Thoracic aorta (tissue), 2 donors: ENCODE measurements around the gene B2M. TPM values are rescaled to one million over a fixed set of nuclear protein-coding genes. Genes with fewer than 3 reads are reported as not detected.
"Not testable (repeated sequence)": the region's sequence is repeated elsewhere in the genome, so short reads cannot be mapped to it uniquely, and the experiment has no call there.

Experiments
- ATAC-seq: fragments of 150-250 bp; one replicate; pipeline ENCODE4 v1.8.0; 2017; ENCODE audit warnings: low read depth; ENCODE audit not compliant: insufficient number of reproducible peaks, low FRiP score
- DNase-seq: peaks from one replicate; pipeline ENCODE4 v3.0.0-alpha.2; 2020; ENCODE audit warnings: low spot score
- H3K27ac ChIP-seq, 2 donors: fragments of 200-600 bp; sonication (generic); 1 replicate in 1 of 2; 2 replicates in 1 of 2; pipeline ENCODE4 v1.5.1; 2016; ENCODE audit warnings: mild to moderate bottlenecking in 2 of 2, moderate library complexity in 2 of 2
- H3K27me3 ChIP-seq: fragments of 200-600 bp; sonication (generic); replicated peaks from 2 replicates; pipeline ENCODE4 v1.6.0; 2016; ENCODE audit warnings: mild to moderate bottlenecking; ENCODE audit not compliant: insufficient read depth
- H3K36me3 ChIP-seq: fragments of 200-600 bp; sonication (generic); one replicate; pipeline ENCODE4 v1.5.1; 2016
- H3K4me1 ChIP-seq, 2 donors: fragments of 200-600 bp; sonication (generic); 1 replicate in 1 of 2; 2 replicates in 1 of 2; pipeline versions ENCODE4 v1.5.1 to v1.6.0; 2016; ENCODE audit warnings: low read depth in 2 of 2, mild to moderate bottlenecking in 1 of 2; ENCODE audit not compliant: control insufficient read depth in 1 of 2
- H3K4me3 ChIP-seq: fragments of 200-600 bp; sonication (generic); 2 replicates; pipeline ENCODE4 v1.5.1; 2016; ENCODE audit warnings: mild to moderate bottlenecking
- H3K9me3 ChIP-seq: fragments of 200-600 bp; sonication (generic); 2 replicates; pipeline ENCODE4 v1.5.1; 2016
- CTCF ChIP-seq: fragments of 200-600 bp; sonication (generic); IDR thresholded peaks from one replicate; pipeline ENCODE4 v1.5.1; 2019; ENCODE audit warnings: antibody characterized with exemption
- total RNA-seq, 2 donors: library from RNA; depleted of rRNA; stranded (reverse); fragments of >200 nt; gene quantifications; one replicate each; pipeline versions ENCODE4 v1.1.0 to v1.2.3, GENCODE V29; 2016

B2M gene
- total RNA-seq, 2 donors from 2014 or later, result 2,389 to 3,309 TPM

GRCh38 chr15:44727485-44728231, 16.3 kb downstream of the B2M start:
- ATAC-seq (no peak), DNase-seq (no peak)
- Histone ChIP-seq H3K4me3 (peak overlapping the region; percentile 86), H3K4me1 (peaks cover 20 to 37% of the 10 kb centered on the region in 2 donors), H3K9me3 (no peaks in the 10 kb centered on the region), H3K36me3 (no peaks in the 10 kb centered on the region), H3K27me3 (no peaks in the 10 kb centered on the region), H3K27ac (peak overlapping the region; percentile 94 to 95)
- no peak for TF ChIP-seq CTCF

- Histone ChIP-seq H3K4me1 (peaks cover 20 to 37% of the 10 kb centered on the region in 2 donors), H3K27ac (peak overlapping the region; percentile 94 to 95), H3K4me3 (peak overlapping the region; percentile 86)
- not testable (repeated sequence) for ATAC-seq, H3K36me3 ChIP-seq, H3K27me3 ChIP-seq, DNase-seq, H3K9me3 ChIP-seq
Measured at GRCh38 chr15:44728232-44728575, 16.9 kb downstream of the B2M start.

GRCh38 chr15:44728576-44729407, 17.5 kb downstream of the B2M start:
- peak; percentile 99 for ATAC-seq
- peaks cover 20 to 37% of the 10 kb centered on the region in 2 donors for H3K4me1 ChIP-seq
- no peaks in the 10 kb centered on the region for H3K36me3 ChIP-seq
- peak overlapping the region; percentile 94 to 95 for H3K27ac ChIP-seq
- no peak for TF ChIP-seq CTCF
- no peaks in the 10 kb centered on the region for H3K27me3 ChIP-seq
- peak; percentile 87 for DNase-seq
- peak overlapping the region; percentile 86 for H3K4me3 ChIP-seq
- no peaks in the 10 kb centered on the region for H3K9me3 ChIP-seq

- peaks cover 20 to 38% of the 10 kb centered on the region in 2 donors for H3K4me1 ChIP-seq
- no peaks in the 10 kb centered on the region for H3K36me3 ChIP-seq
- H3K9me3 ChIP-seq, result no peaks in the 10 kb centered on the region
- no peaks in the 10 kb centered on the region for H3K27me3 ChIP-seq
- no peak for DNase-seq
- peak overlapping the region; percentile 94 to 95 for H3K27ac ChIP-seq
- peak overlapping the region; percentile 86 for H3K4me3 ChIP-seq
- ATAC-seq, result peak; percentile 10
- TF ChIP-seq CTCF, result no peak
Measured at GRCh38 chr15:44729408-44730127, 18.3 kb downstream of the B2M start.

- H3K9me3 ChIP-seq, result no peaks in the 10 kb centered on the region
- H3K4me1 ChIP-seq, result peaks cover 23 to 31% of the 10 kb centered on the region in 2 donors
- no peak for DNase-seq
- peak overlapping the region; percentile 55 for H3K4me3 ChIP-seq
- no peak for ATAC-seq
- no peaks in the 10 kb centered on the region for H3K27me3 ChIP-seq
- no peak for TF ChIP-seq CTCF
- peak overlapping the region; percentile 62 to 80 for H3K27ac ChIP-seq
- H3K36me3 ChIP-seq, result no peaks in the 10 kb centered on the region
Measured at GRCh38 chr15:44734839-44735481, 23.6 kb downstream of the B2M start.
